HTERT RPE-1 (cell line): Measurements from ENCODE around the gene CLP1.

ENCODE experiments used
- in situ Hi-C: fragments of 300-500 bp; cut with MboI; formaldehyde crosslinking; loops from 4 replicates; pipeline ENCODE4 v1.14.3; 2020; ENCODE audit warnings: low sequenced_read_pairs

CLP1 gene

GRCh38 chr11:57657194-57658022, at the start of gene CLP1:
Gene CLP1 (plus strand): TSS chr11:57657762. CDS start chr11:57659477, 1,715 bp downstream.
- in situ Hi-C loops: no loop called here

GRCh38 chr11:57610170-57610569, 47.4 kb upstream of the CLP1 start:
- in situ Hi-C loops: no loop called here

GRCh38 chr11:57614234-57614772, 43.3 kb upstream of the CLP1 start:
- in situ Hi-C loops: no loop called here

- in situ Hi-C loops: no loop called here
These were observed 42.3 kb upstream of the CLP1 start for GRCh38 chr11:57615308-57615707.

- in situ Hi-C loops: no loop called here
These were observed 41.0 kb upstream of the CLP1 start for GRCh38 chr11:57616595-57616994.

GRCh38 chr11:57618438-57618837, 39.1 kb upstream of the CLP1 start:
- in situ Hi-C loops: no loop called here

GRCh38 chr11:57619331-57619730, 38.2 kb upstream of the CLP1 start:
- in situ Hi-C loops: no loop called here

- in situ Hi-C loops: no loop called here
These were observed 37.1 kb upstream of the CLP1 start for GRCh38 chr11:57620467-57620866.

- in situ Hi-C loops: no loop called here
These were observed 35.3 kb upstream of the CLP1 start for GRCh38 chr11:57622263-57622662.

GRCh38 chr11:57624864-57625263, 32.7 kb upstream of the CLP1 start:
- in situ Hi-C loops: no loop called here

- in situ Hi-C loops: no loop called here
These were observed 30.7 kb upstream of the CLP1 start for GRCh38 chr11:57626895-57627294.

- in situ Hi-C loops: no loop called here
These were observed 27.4 kb upstream of the CLP1 start for GRCh38 chr11:57630171-57630570.

- in situ Hi-C loops: no loop called here
These were observed 25.4 kb upstream of the CLP1 start for GRCh38 chr11:57632116-57632515.

- in situ Hi-C loops: no loop called here
These were observed 24.0 kb upstream of the CLP1 start for GRCh38 chr11:57633394-57634070.

- in situ Hi-C loops: no loop called here
These were observed 23.3 kb upstream of the CLP1 start for GRCh38 chr11:57634311-57634710.

GRCh38 chr11:57635246-57635645, 22.3 kb upstream of the CLP1 start:
- in situ Hi-C loops: no loop called here

GRCh38 chr11:57637626-57638004, 19.9 kb upstream of the CLP1 start:
- in situ Hi-C loops: no loop called here

GRCh38 chr11:57638005-57638781, 19.4 kb upstream of the CLP1 start:
- in situ Hi-C loops: no loop called here

- in situ Hi-C loops: no loop called here
These were observed 18.7 kb upstream of the CLP1 start for GRCh38 chr11:57638811-57639320.

GRCh38 chr11:57639321-57640067, 18.1 kb upstream of the CLP1 start:
- in situ Hi-C loops: no loop called here
